Fibroblast of lung (primary cell): ENCODE measurements around the gene ANKS1B. TPM values are rescaled to one million over a fixed set of nuclear protein-coding genes. Genes with fewer than 3 reads are reported as not detected.

ENCODE experiments used
- DNase-seq, 2 donors: peaks; one replicate each; pipeline versions ENCODE4 v3.0.0 to v3.0.0-alpha.2; 2010; ENCODE audit warnings: low read depth in 2 of 2
- H2AFZ ChIP-seq: 2 replicates; pipeline ENCODE4 v1.5.1; 2012; ENCODE audit warnings: low read length, control low read depth, inconsistent platforms
- H3K27ac ChIP-seq: 2 replicates; pipeline ENCODE4 v1.5.1; 2011; ENCODE audit warnings: low read length, control low read depth; ENCODE audit not compliant: insufficient read depth
- H3K27me3 ChIP-seq: 2 replicates; pipeline ENCODE4 v1.5.1; 2011; ENCODE audit warnings: mild to moderate bottlenecking, low read length; ENCODE audit not compliant: control insufficient read depth, insufficient read depth
- H3K36me3 ChIP-seq: 2 replicates; pipeline ENCODE4 v1.5.1; 2011; ENCODE audit warnings: low read length; ENCODE audit not compliant: control insufficient read depth, insufficient read depth
- H3K4me1 ChIP-seq: 2 replicates; pipeline ENCODE4 v1.5.1; 2011; ENCODE audit warnings: low read length; ENCODE audit not compliant: control insufficient read depth, insufficient read depth; ENCODE audit errors: extremely low read depth
- H3K4me2 ChIP-seq: 2 replicates; pipeline ENCODE4 v1.5.1; 2011; ENCODE audit warnings: low read length, control low read depth; ENCODE audit not compliant: insufficient read depth; ENCODE audit errors: extremely low read depth
- H3K4me3 ChIP-seq, 4 experiments: fragments of 200-600 bp in 1 of 4; sonication (generic) in 1 of 4; replicated peaks in 1 of 4; 2 replicates each; pipeline ENCODE4 v1.5.1; 2011 to 2016; ENCODE audit warnings: low read length in 4 of 4, low read depth in 3 of 4, mild to moderate bottlenecking in 3 of 4, control low read depth in 2 of 4, inconsistent platforms in 1 of 4, mixed read lengths in 1 of 4; ENCODE audit not compliant: insufficient read depth in 1 of 4; ENCODE audit errors: control extremely low read depth in 1 of 4
- H3K79me2 ChIP-seq: 2 replicates; pipeline ENCODE4 v1.5.1; 2012; ENCODE audit warnings: mild to moderate bottlenecking, low read length, inconsistent platforms; ENCODE audit not compliant: control insufficient read depth, insufficient read depth
- H3K9ac ChIP-seq: 2 replicates; pipeline ENCODE4 v1.5.1; 2011; ENCODE audit warnings: mild to moderate bottlenecking, low read length, control low read depth; ENCODE audit not compliant: insufficient read depth
- H3K9me3 ChIP-seq: 2 replicates; pipeline ENCODE4 v1.5.1; 2012; ENCODE audit warnings: low read depth, low read length; ENCODE audit not compliant: control insufficient read depth, insufficient read depth
- H4K20me1 ChIP-seq: 2 replicates; pipeline ENCODE4 v1.5.1; 2011; ENCODE audit warnings: low read length; ENCODE audit not compliant: control insufficient read depth, insufficient read depth; ENCODE audit errors: extremely low read depth
- CTCF ChIP-seq, 2 donors: IDR thresholded peaks in 1 of 2; conservative IDR thresholded peaks in 1 of 2; 1 replicate in 1 of 2; 2 replicates in 1 of 2; pipeline ENCODE4 v1.5.1; 2011 to 2012; ENCODE audit warnings: low read length in 2 of 2, control low read depth in 1 of 2, inconsistent platforms in 1 of 2, low read depth in 1 of 2, mild to moderate bottlenecking in 1 of 2
- EZH2 ChIP-seq: IDR thresholded peaks from 2 replicates; pipeline ENCODE4 v1.5.1; 2012; ENCODE audit warnings: low read length, control low read depth, mild to moderate bottlenecking; ENCODE audit errors: missing control alignments
- polyA plus RNA-seq, 2 donors: library from polyadenylated mRNA; depleted of rRNA in 1 of 2; stranded (reverse) in 1 of 2; unstranded in 1 of 2; fragments of >200 nt; gene quantifications; 2 replicates each; pipeline ENCODE4 v1.2.1, GENCODE V29; 2011 to 2012; ENCODE audit warnings: missing spikeins in 1 of 2
- total RNA-seq: library from RNA; depleted of rRNA; stranded (reverse); fragments of >200 nt; gene quantifications from 2 replicates; pipeline ENCODE4 v1.2.1, GENCODE V29; 2014

The ANKS1B gene
- total and polyA plus RNA-seq, 2 donors (not counting 1 experiment from before 2014, with no cell fraction given) = 0.11 to 0.83 TPM

GRCh38 chr12:99055299-99055698 lies 929.4 kb downstream of the ANKS1B start:
- no peaks in the 10 kb centered on the region for H3K4me1 ChIP-seq
- DNase-seq = no peak
- H3K27ac ChIP-seq = no peak overlapping the region
- no peak overlapping the region for H3K4me3 ChIP-seq
- no peaks in the 10 kb centered on the region for H3K9me3 ChIP-seq
- no peak overlapping the region for H3K4me2 ChIP-seq
- H4K20me1 ChIP-seq = no peaks in the 10 kb centered on the region
- TF ChIP-seq CTCF (conservative IDR thresholded peaks at IDR 0.05 in 1 of 2, IDR thresholded peaks at IDR 0.05 in 1 of 2; ENCODE audit: low read depth in 1 of 2, low read length in 2 of 2) (no peak), EZH2 (no peak)
- H3K79me2 ChIP-seq = no peaks in the 10 kb centered on the region
- no peak overlapping the region for H2AFZ ChIP-seq
- H3K27me3 ChIP-seq = no peaks in the 10 kb centered on the region
- H3K9ac ChIP-seq = no peak overlapping the region
- no peaks in the 10 kb centered on the region for H3K36me3 ChIP-seq

- Histone ChIP-seq H3K79me2 (no peaks in the 10 kb centered on the region), H3K9me3 (no peaks in the 10 kb centered on the region), H3K4me1 (no peaks in the 10 kb centered on the region), H3K4me3 (no peak overlapping the region), H4K20me1 (no peaks in the 10 kb centered on the region), H3K9ac (no peak overlapping the region), H3K36me3 (no peaks in the 10 kb centered on the region), H3K27me3 (no peaks in the 10 kb centered on the region), H3K27ac (no peak overlapping the region), H2AFZ (no peak overlapping the region), H3K4me2 (no peak overlapping the region)
- TF ChIP-seq EZH2 = no peak
- no peak for TF ChIP-seq CTCF (conservative IDR thresholded peaks at IDR 0.05 in 1 of 2, IDR thresholded peaks at IDR 0.05 in 1 of 2; ENCODE audit: low read depth in 1 of 2, low read length in 2 of 2)
- DNase-seq = peak in 1 of 2 donors; percentile 5
These were observed 930.1 kb downstream of the ANKS1B start for GRCh38 chr12:99054601-99055128.

- Histone ChIP-seq H3K4me2 (no peak overlapping the region), H4K20me1 (no peaks in the 10 kb centered on the region), H3K27ac (no peak overlapping the region), H3K4me1 (no peaks in the 10 kb centered on the region), H3K36me3 (no peaks in the 10 kb centered on the region), H3K79me2 (no peaks in the 10 kb centered on the region), H3K4me3 (no peak overlapping the region), H3K9me3 (no peaks in the 10 kb centered on the region), H2AFZ (no peak overlapping the region), H3K27me3 (no peaks in the 10 kb centered on the region), H3K9ac (no peak overlapping the region)
- TF ChIP-seq EZH2 = no peak
- no peak for TF ChIP-seq CTCF (conservative IDR thresholded peaks at IDR 0.05 in 1 of 2, IDR thresholded peaks at IDR 0.05 in 1 of 2; ENCODE audit: low read depth in 1 of 2, low read length in 2 of 2)
- peak; percentile 4 to 65 for DNase-seq
These were observed 930.9 kb downstream of the ANKS1B start for GRCh38 chr12:99053616-99054362.
